ENCODE data around the gene PRSS27.
A peak's percentile ranks its signal among the peaks of the same experiment; 100 is the strongest.

Gene PRSS27

GRCh38 chr16:2749936-2750335 is 29.9 kb upstream of the PRSS27 start:
- no peak for DNase-seq

GRCh38 chr16:2749476-2749875 is 29.5 kb upstream of the PRSS27 start:
- no peak for DNase-seq

- peak; percentile 85 for DNase-seq
These were observed 28.9 kb upstream of the PRSS27 start for GRCh38 chr16:2748757-2749455.

- DNase-seq = no peak
These were observed 25.9 kb upstream of the PRSS27 start for GRCh38 chr16:2745961-2746360.

- no peak for DNase-seq
These were observed 25.3 kb upstream of the PRSS27 start for GRCh38 chr16:2745116-2745890.

- no peak for DNase-seq
These were observed 24.7 kb upstream of the PRSS27 start for GRCh38 chr16:2744711-2745110.

- DNase-seq = no peak
These were observed 23.2 kb upstream of the PRSS27 start for GRCh38 chr16:2743007-2743810.

- no peak for DNase-seq
These were observed 22.4 kb upstream of the PRSS27 start for GRCh38 chr16:2742323-2743006.

GRCh38 chr16:2741168-2741567 is 21.1 kb upstream of the PRSS27 start:
- no peak for DNase-seq

GRCh38 chr16:2740476-2740875 is 20.5 kb upstream of the PRSS27 start:
- DNase-seq = no peak

- DNase-seq = no peak
These were observed 19.8 kb upstream of the PRSS27 start for GRCh38 chr16:2739625-2740430.

- no peak for DNase-seq
These were observed 18.6 kb upstream of the PRSS27 start for GRCh38 chr16:2738615-2739014.

- DNase-seq = no peak
These were observed 17.9 kb upstream of the PRSS27 start for GRCh38 chr16:2737895-2738418.

- no peak for DNase-seq
These were observed 17.2 kb upstream of the PRSS27 start for GRCh38 chr16:2737238-2737605.

- DNase-seq = no peak
These were observed 16.6 kb upstream of the PRSS27 start for GRCh38 chr16:2736476-2737237.

- DNase-seq = no peak
These were observed 15.0 kb upstream of the PRSS27 start for GRCh38 chr16:2734844-2735515.

GRCh38 chr16:2728034-2728433 is 8.0 kb upstream of the PRSS27 start:
- no peak for DNase-seq

- DNase-seq = no peak
These were observed 6.9 kb upstream of the PRSS27 start for GRCh38 chr16:2726923-2727322.

- no peak for DNase-seq
These were observed 4.9 kb upstream of the PRSS27 start for GRCh38 chr16:2724816-2725348.

- no peak for DNase-seq
These were observed 4.2 kb upstream of the PRSS27 start for GRCh38 chr16:2724088-2724676.
